NCI-H1417 (cell line): ENCODE data around the gene INHBA.

ENCODE experiments used
- DNase-seq, 3 experiments: peaks; one replicate each; lab custom pipeline; 2025; lab: John Stamatoyannopoulos, UW

Gene INHBA

GRCh38 chr7:41702635-41703371 is at the start of gene INHBA:
Gene INHBA (minus strand): TSS chr7:41703090. CDS start chr7:41700374, 2,716 bp downstream.
- no peak for DNase-seq

DNA sequence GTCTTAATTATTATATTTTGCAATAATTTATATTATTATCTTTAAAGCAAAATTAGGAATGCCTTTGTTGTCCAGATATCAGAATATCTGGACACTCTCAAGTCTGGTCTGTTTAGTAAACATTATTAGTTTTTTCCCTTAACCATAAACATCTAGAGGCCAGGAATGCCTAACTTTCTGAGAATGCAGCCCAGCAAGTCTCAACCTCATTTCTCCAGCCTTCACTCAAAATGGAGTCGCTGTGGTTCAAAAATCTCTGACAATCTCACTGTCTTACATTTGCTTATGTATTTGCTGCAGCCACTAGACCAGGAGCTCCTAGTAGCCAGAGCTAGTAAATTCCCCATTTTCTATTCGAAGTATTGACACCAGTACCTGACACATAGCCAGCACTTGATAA is 49.7 kb upstream of the INHBA start:
- no peak for DNase-seq

DNA sequence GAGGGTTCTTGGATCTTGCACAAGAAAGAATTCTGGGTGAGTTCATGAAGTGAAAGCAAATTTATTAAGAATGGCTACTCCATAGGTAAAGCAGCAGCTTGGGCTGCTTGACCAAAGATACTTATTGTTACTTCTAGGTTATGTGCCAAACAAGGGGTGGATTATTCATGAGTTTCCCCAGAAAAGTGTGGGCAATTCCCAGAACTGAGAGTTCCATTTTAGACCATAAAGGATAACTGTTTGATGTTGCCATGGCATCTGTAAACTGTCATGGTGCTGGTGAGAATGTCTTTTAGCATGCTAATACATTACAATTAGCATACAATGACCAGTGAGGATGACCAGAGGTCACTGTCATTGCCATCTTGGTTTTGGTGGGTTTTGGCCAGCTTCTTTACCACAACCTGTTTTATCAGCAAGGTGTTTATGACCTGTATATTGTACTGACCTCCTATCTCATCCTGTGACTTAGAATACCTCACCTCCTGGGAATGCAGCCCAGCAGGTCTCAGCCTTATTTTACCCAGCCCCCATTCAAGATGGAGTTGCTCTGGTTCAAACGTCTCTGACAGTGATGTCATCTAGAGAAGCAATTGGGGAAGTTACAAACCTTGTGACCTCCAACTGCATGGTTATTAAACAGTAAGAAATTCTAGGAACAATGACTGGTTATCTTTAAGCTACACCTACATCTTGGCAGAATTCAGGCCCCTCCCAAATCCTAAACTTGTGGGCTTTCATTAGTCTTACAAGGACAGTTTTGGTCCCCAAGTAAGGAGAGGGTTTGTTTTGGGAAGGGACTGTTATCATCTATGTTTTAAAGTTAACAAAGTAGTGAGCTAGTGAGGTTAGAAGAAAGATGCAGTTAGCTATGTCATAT is 48.0 kb upstream of the INHBA start:
- no peak for DNase-seq

GRCh38 chr7:41747961-41748360 is 45.1 kb upstream of the INHBA start:
- no peak for DNase-seq

DNA sequence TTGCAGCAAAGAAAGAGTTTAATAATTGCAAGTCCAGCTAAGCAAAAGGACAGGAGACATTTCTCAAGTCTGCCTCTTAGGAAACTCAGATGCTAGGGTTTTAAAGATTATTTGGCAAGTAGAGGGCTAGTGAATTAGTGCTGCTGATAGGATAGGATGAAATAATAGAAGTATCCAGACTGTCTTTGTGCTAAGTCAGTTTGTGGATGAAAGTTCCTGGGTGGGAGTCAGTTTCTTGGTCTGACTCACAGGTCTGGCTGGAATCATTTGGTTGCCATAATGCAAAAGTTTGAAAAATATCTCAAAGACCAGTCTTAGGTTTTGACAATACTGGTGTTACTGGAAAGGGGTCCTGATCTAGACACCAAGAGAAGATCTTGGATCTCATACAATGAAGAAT is 42.6 kb upstream of the INHBA start:
- DNase-seq = no peak

DNA sequence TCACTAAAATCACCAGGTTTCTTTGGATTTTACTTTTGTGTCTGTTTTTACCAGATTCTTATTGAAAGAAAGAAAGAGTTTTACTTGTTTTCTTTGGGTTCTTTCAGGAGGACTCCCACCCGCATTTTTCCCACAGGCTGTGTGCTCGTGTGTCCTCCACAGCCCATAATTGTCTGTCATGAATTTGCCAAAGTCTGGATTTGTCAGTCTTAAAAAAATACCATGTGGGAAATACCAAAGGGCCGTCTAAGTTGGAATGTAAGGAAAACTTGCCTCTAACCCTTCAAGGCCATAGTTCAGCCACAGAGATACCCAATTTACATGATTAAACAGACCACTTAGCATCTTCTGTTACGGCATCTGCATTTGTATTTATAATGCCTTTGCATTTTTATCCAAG is 41.3 kb upstream of the INHBA start:
- DNase-seq = no peak

DNA sequence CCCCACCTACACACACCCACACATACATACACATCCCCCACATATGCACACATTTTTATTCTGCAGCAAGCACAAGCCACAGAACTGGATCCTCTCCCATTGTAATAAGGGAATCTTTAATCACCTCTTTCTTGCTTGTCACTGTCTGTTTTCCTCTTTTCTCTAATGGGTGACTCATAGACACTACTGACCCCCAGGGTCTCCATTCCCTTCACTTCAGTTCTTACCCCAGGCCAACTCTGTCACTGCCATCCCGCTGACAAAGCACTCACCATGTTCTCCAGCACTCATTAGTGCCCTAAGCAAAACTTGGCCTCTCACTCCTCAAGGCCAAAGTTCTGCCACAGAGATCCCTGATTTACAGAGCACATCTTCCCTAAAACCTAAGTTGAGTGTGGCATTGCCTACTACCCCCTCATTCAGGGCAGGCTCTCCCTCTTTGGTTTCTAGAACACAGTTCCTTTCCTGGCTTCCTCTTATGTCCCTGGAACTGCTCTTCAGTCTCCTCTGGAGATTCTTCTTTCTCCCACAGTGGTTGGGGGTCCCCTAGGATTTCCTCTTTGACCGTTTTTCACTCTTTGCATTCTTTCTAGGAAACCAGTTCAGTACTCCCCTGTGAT is 39.6 kb upstream of the INHBA start:
- DNase-seq = no peak

GRCh38 chr7:41738806-41739205 is 35.9 kb upstream of the INHBA start:
- DNase-seq = no peak

DNA sequence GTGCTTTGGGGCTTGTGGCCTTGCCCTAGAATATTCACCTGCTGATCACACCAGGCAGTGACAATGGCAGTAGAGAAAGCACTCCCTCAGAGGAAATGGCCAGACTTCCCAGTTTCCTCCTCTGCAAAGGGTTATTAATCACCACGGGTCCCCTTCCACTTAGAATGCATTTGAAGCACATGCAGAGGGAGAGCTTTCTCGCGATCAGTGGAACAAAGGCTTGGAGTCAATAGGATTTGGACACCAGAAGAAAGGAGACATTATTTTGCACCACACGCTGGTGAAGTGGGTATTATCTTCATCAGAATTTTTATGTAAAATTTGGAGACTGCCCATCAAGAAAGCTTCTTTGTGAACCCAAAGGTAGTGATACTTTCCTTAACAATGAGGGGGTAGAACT is 35.4 kb upstream of the INHBA start:
- no peak for DNase-seq

GRCh38 chr7:41735206-41735605 is 32.3 kb upstream of the INHBA start:
- no peak for DNase-seq

GRCh38 chr7:41732843-41733306 is 30.0 kb upstream of the INHBA start:
- no peak for DNase-seq

- no peak for DNase-seq
Measured at GRCh38 chr7:41732436-41732785, 29.5 kb upstream of the INHBA start.

DNA sequence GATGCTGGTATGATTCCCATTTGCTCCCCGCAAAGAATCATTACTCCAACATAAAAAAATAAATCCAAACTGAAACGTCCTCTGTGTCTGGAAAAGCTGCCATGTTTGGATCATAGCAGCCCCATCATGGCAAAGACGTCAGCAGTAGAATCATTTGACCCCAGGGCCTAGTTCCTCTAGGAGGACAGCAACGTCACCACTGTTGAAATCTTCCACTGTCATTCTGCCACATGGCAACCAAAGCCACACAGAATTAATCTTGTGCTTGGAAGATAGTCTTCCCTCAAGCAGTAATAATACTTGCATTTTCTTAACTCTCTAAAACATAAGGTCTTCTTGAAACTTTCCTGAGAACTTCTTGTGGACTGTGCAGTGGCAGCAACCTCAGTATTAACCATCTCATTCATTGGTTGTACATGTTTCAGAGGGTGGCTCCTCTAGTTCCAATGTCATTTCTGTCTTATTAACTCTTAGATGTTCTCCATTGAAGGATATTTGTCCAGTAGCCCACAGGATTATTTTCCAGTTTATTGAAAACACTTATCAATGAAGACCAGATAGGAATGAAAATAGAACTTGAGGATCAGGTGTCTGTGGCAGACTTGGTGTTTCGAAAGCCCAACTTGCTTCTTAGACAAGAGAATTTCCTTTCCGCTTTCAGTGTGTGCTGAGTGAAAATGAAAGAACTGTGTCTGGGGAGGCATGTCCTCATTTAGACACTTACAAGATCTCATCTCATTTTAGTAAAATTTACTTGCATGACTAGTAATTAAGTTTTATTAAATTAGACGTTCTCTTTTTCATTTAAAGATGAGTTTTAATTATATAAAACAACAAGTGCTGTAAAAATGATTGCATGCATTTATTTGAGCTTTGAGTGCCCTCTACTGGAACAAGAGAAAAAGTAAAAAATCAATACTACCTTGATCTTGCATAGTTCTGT is 28.9 kb upstream of the INHBA start:
- DNase-seq = peak in 1 of 3 experiments; percentile 10

GRCh38 chr7:41730668-41731067 is 27.8 kb upstream of the INHBA start:
- no peak for DNase-seq

GRCh38 chr7:41730161-41730560 is 27.3 kb upstream of the INHBA start:
- no peak for DNase-seq

DNA sequence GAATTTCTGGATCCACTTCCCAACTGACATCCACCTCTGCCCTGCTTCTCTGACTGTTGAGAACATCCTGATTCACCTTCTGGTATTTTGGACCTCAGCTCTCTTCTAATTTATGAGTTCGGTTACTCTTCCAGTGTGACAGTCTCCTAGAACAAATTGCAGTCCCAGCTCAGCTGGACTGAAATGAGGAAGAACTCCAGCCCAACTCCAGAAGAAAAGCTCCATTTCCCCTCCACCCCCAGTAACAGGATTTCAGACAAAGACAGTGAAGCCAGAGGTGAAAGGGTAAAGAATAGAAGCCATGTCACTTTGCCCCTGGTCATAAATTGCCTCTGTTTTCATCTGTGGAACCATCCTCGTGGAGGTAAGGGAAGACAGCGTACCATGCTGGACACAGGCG is 26.2 kb upstream of the INHBA start:
- DNase-seq = no peak

DNA sequence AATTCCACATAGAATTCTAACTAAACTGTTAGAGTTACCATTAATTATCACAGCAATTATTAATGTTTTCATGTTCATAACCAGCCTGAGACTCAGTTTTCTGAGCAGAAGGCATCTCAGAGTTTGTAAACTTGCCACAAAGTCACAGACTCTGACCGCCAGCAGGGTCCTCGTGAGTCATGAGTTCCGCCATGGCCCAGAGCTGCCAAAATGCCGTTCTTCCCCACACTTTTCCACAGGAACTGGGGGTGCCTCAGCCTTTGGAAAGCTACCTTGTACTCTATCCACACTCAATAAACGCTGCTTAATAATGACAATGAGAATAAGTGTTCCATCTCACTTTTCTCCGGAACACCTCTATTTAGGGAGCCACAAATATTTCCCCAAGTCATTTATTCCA is 22.1 kb upstream of the INHBA start:
- DNase-seq = no peak

GRCh38 chr7:41720886-41721285 is 18.0 kb upstream of the INHBA start:
- no peak for DNase-seq

- DNase-seq = no peak
Measured at GRCh38 chr7:41720046-41720445, 17.2 kb upstream of the INHBA start.

- no peak for DNase-seq
Measured at GRCh38 chr7:41716691-41717090, 13.8 kb upstream of the INHBA start.

GRCh38 chr7:41715000-41715399 is 12.1 kb upstream of the INHBA start:
- DNase-seq = no peak
